T47D (cell line): ENCODE measurements around the gene ACTBL2.
A peak's percentile ranks its signal among the peaks of the same experiment; 100 is the strongest.

Experiments
- DNase-seq, 2 experiments: peaks; one replicate each; pipeline versions ENCODE4 v3.0.0 to v3.0.0-alpha.2; 2011 to 2012; ENCODE audit warnings: low read depth in 1 of 2, low spot score in 1 of 2
- JUND ChIP-seq: IDR thresholded peaks from 2 replicates; pipeline ENCODE4 v1.6.1; 2012; ENCODE audit warnings: low read depth
- in situ Hi-C: cut with HindIII; loops from 2 replicates; pipeline ENCODE4 v1.10.0; 2016; ENCODE audit warnings: low sequenced_read_pairs, low pct_unique_long_range_greater_than_20kb

ACTBL2 gene

DNA sequence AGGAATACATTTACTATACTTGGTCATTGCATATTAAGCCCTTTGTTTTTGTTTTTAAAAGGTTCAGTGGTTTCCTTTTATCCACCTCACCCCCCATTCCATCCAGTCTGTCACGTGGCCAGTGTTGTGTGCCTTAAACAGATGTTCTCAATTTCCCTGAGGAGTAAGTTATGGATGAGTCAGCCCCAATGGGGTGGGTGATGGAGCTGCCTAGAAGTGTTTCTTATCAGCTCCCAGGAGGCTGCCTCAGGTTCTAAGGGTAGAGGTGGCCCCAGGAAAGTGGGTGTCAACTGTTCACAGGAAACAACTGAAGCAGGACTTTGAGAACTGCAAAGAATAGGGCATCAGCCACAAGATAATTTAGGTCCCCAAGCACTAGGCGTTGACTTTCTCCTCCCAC lies 41.1 kb downstream of the ACTBL2 start:
- in situ Hi-C loops: no loop called here
- no peak for DNase-seq
- no peak for TF ChIP-seq JUND

GRCh38 chr5:57439601-57440000 lies 43.0 kb downstream of the ACTBL2 start:
- TF ChIP-seq JUND: no peak
- in situ Hi-C loops: no loop called here
- no peak for DNase-seq

DNA sequence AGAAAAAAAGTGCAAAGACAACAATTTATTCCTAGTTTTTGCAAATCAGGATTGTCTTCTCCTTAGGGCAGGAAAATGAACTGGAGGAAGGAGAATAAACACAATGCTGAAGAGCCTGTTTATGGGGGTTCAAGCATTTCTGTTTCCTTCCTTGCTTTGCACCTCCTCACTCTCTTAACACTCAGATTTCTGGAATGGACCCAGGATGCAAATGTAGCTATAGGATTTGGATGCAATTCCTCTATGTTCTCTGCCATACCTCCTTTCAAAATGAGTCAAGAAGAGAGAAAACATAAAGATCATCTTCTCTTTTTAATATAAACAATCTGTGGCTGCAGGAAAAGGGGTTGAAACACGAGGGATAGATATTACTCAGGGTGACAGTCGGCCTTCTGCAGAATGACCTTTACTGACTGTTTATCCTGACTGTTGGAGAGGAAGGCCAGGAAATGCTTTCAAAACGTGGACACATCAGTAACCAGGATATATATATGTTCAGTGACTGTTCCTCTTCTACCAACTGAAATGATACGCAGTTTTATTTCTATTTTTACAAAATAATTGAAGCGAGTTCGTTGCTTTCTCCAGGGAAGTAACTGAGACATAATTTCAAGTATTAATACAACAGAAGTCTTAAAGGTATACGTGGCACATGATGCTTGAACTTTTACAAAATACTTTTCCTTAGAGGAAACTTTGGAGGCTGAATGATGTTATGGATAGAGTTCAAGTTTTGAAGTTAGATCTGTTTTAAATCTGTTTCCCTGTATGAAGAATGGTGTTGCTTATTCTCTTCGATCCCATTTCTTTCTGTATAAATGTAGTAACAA lies 44.4 kb downstream of the ACTBL2 start:
- in situ Hi-C loops: no loop called here
- no peak for TF ChIP-seq JUND
- DNase-seq: no peak

DNA sequence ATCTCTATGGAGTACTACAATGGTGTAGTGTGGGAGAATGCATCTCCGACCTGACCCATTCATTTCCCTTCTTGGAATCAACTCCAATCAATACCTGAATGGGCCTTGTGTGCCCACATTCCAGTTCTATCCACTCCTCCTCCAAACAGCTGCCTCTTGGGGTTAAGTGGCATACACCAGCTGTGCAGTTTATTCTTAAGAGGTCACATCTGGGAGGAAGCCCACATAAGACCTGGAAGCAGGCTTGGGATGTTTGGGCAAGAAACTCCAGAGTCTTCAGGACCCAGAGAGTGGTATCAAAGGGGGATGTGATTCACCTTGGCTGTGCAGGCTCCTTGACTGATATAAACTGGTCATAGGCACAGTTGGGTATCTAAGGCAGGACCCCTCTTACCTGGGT lies 46.0 kb downstream of the ACTBL2 start:
- in situ Hi-C loops: no loop called here
- TF ChIP-seq JUND: no peak
- no peak for DNase-seq

GRCh38 chr5:57435701-57436134 lies 46.9 kb downstream of the ACTBL2 start:
- in situ Hi-C loops: no loop called here
- DNase-seq: peak in 1 of 2 experiments; percentile 83
- TF ChIP-seq JUND: peak; percentile 34; the same call in 1 of the 2 replicates

DNA sequence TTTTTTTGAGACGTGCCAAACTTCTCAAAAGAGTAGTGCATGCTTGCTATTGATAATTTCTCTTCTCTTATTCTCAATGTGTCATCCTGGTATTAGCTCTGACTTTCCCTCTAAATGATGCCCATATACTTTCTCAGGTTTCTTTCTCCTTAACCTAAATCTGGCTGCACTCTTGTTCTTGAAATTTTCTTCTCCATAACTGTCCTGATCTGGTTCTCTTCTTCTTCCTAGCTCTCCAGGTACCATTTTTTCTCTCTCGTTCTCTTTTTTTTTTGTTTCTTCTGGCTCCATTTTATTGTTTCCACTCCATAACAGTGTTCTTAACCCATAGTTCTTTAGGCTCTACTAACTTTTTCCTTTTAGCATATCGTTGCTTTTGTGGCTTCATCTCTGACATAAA lies 47.9 kb downstream of the ACTBL2 start:
- TF ChIP-seq JUND: no peak
- in situ Hi-C loops: no loop called here
- DNase-seq: no peak

DNA sequence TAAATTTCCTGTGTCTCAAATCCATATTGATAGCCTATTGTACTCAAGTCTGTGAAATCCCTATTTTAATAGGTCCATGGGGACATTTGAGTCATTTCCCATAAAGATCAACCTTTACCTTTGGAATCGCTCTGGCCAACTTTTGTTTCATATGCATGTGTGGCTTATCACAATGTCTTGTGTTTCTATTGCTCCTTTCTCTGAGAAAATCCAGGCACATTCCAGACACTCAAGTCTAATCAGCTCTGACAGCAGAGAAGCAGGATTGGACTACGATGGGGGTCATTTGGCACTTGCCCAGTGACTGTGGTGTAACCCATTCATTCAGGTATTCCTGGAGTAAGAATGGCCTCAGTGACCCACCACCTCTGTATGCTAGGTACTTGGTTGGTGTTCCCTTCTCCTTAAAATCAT lies 48.4 kb downstream of the ACTBL2 start:
- DNase-seq: no peak
- in situ Hi-C loops: no loop called here
- no peak for TF ChIP-seq JUND

GRCh38 chr5:57432876-57433275 lies 49.7 kb downstream of the ACTBL2 start:
- TF ChIP-seq JUND: no peak
- peak; percentile 26 to 81 for DNase-seq
- in situ Hi-C loops: no loop called here

- no peak for DNase-seq
- in situ Hi-C loops: no loop called here
- TF ChIP-seq JUND: no peak
Measured at GRCh38 chr5:57431759-57432158, 50.9 kb downstream of the ACTBL2 start.
